Measurements from ENCODE around the gene DGKQ.

The DGKQ gene

DNA sequence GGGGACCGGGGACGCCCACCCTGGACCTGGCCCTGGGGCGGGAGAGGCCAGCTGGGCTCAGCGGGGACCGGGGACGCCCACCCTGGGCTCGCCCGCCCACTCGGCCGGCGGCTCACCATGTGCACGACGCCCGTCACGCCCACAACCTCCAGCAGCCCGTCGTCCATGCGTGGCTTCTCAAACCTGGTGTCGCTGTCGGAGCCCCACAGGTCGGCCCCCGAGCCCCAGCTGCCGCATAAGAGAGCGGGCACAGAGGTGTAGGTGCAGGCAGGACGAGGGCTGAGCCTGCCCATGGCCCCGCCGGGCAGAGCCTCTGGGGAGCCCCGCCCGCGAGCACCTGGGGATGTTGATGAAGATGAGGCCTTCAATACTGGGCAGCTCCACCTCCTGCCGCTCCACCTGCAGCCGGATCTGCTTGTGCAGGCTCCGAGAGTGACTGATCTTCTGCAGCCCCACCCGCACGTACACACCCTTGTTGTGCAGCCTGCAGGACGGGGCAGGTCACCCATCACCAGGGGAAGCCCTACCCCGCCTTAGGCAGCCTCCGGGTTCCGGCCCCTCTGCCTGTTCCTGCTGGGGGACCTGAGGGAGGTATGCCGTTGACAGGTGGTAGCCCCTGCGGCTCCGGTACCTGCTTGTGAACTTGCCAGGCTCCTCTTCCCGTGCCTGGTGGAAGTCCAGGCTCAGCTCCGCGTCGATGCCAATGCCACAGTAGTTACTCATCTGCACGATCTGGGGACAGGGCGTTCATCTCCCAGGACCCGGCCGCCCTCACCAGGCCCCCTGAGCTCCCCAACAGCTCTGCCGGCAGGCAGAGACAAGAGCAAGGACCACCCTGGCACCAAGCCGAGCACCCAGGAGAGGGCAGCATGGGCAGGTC lies 11.8 kb downstream of the DGKQ start:
- no peak for DNase-seq (ENCODE audit: low read depth)

DNA sequence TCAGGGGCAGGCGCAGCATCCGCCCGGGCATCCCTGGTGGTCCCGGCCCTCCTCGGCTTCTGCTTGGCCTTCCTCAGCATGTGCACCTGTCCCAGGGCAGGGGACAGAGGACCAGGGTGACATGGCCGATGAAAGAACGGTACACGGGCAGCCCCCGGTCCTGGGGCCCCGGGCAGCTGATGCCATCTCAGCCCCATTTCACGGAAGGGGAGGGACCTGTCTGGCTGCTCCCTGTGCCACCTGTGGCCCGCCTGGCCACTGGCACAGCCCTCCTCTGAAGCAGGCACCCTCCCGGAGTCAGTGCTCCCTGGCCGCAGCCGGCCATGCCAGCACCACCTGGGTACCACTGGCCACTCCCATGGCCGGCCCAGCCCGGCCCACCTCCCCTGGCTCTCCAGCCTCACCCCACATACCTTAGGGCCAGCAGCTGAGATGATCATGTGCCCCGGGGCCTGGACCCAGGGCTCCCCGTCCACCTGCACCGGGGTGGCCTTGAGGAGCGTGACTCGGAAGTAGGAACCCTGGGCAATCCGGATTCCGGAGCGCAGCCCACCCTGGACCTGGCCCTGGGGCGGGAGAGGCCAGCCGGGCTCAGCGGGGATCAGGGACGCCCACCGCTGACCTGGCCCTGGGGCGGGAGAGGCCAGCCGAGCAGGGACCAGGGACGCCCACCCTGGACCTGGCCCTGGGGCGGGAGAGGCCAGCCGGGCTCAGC lies 12.6 kb downstream of the DGKQ start:
- no peak for DNase-seq (ENCODE audit: low read depth)

DNA sequence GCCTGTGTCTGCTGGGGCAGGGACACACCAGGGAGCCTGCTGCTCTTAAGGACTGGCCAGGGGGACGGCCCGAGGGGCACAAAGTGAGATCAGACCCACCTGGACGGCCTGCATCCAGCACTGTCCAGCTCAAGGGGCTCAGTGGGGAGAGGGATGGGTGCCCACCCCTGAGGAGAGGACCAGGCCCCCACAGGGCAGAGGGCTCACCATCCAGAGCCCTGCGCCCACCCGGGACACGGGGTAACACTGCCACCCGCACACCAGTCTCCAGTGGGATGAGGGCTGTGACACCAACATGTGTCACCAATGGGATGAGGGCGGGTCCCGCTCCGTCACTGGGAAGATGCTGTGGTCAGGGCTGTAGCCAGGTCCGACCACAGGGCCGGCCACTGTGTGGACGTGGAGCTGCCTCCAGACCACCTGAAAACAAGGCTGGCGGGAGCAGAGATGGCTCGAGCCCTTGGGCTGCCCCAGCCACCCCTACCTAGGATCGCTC lies 13.2 kb downstream of the DGKQ start:
- DNase-seq (ENCODE audit: low read depth), result no peak

DNA sequence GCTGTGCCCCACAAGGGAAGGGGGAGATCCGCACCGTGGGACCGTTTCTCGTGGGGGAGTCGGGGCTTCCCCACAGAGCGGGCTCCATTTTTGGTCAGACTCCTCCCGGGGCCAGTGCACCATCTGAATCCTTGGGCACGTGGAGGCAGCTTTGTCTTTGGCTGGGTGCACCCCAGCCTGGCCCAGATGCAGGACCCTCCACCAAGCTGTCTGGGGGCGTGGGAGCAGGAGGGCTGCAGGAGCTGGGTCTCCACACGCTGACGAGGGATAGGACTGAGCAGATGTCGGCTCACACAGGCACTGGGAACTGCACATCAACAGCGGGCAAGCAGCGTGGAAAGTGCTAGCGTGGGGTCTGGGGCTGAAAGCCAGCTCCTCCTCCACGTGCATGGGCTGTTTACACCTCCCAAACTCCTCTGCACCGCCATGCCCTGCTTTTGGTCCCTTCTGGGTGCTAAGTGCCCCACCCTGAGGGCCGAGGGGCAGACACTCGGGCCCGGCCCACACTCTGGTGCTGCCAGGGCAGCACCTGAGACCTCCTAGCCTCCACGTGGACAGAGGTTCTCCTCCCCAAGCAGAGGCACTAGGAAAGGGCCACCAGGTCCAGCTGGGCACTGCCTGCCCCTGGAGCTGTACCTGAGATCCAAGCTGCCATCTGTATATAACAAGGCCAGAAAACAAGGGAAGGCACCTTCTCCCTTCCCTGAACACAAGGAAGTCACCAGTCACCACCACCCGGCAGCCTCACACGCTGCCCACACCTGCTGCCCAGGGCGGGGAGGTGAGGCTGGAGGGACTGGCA lies 13.8 kb downstream of the DGKQ start:
- no peak for DNase-seq (ENCODE audit: low read depth)

DNA sequence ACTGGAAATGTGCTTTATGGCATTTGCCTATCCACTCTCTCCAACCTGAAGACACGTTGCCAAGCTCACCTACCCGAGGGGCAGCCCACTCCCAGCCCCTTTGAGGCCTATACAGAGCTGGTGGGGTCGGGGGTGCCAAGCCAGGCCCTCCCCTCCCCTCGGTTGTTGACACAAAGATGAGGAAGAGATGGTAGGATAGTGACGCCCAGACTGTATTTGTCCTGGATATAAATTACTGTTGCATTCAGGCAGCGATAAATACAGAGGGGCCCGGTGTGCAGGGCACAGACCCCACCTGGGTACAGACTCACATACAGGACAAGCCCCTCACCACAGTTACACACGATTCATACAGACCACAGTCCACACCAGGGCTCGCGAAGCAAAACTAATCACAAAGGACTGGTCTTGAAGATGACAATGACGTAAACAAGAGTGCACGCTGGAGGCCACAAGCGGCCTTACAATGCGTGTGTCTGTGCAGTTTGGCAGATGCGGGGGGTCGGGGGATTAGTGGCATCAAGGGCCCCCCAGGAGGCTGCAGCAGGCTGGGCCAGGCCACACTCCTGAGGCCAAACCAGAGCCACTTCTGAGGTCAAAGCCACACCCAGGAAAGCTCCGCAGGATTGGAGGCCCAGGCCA lies 14.6 kb downstream of the DGKQ start:
- no peak for DNase-seq (ENCODE audit: low read depth)

DNA sequence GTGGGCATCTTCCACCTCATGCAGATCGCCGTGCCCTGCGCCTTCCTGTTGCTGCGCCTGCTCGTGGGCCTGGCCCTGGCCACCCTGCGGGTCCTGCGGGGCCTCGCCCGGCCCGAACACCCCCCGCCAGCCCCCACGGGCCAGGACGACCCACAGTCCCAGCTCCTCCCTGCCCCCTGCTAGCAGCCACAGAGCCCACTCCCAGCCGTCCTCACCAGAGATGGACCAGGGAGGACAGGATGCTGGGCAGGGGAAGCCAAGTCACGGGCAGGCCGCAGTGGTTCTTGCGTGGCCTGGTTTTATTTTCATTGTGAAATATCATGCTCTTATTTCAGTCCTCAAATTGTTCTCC lies 15.1 kb downstream of the DGKQ start:
- no peak for DNase-seq (ENCODE audit: low read depth)

DNA sequence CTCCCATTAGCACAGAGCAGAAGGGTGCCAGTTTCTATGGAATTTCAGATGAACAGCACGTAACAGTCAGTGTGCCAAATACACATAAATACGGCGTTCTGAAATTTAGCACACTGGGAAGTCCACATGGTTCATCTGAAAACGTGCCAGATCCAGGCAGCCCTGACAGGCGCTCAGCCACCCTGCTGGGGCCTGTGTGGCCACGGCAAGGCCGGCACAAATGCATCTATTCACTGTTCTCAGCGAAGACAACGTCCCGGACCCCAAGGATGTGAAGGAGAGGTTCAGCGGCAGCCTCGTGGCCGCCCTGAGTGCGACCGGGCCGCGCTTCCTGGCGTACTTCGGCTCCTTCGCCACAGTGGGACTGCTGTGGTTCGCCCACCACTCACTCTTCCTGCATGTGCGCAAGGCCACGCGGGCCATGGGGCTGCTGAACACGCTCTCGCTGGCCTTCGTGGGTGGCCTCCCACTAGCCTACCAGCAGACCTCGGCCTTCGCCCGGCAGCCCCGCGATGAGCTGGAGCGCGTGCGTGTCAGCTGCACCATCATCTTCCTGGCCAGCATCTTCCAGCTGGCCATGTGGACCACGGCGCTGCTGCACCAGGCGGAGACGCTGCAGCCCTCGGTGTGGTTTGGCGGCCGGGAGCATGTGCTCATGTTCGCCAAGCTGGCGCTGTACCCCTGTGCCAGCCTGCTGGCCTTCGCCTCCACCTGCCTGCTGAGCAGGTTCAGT lies 15.6 kb downstream of the DGKQ start:
- no peak for DNase-seq (ENCODE audit: low read depth)

DNA sequence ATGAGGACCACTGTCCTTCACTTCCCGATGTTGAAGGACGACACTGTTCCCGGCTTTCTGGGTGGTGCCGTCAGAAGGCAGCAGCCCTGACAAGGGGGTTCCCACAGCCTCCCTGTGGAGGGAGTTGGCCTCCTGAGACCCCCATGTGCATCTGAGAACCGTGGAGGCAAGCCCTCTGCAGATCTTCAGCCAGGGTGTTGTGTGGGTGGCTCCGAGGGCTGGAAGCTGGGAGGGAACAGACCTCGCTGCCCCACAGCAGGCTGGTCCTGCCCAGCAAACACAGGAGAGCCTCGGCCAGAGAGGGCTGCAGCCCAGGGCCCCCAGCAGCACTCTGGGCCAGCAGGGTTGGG lies 16.2 kb downstream of the DGKQ start:
- no peak for DNase-seq (ENCODE audit: low read depth)

DNA sequence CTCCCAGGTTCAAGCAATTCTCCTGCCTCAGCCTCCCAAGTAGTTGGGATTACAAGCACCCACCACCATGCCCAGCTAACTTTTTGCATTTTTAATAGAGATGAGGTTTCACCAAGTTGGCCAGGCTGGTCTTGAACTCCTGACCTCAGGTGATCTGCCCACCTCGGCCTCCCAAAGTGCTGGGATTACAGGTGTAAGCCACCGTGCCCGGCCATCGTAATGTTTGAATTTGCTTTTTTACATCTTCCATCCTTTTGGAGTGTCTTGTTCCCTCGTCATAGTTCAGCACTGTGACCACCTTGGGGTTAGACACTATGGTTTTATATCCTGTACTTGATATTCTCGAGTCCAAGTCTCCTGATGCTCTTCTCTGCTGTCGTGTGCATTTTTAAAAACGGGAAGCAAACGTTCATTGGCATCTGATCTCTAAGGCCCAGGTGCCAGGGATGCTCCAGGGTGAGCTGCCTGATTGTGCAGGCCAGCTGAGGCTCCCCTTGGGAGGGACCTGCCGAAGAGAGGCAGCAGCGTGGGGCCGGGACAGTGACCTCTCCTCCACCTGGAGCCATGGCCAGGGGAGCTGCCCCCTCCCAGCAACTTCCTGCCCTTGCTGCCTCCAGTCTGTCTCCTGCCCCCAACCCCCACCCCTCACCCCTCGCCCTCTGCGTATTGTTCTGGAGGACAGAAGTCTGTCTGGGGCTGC lies 16.7 kb downstream of the DGKQ start:
- no peak for DNase-seq (ENCODE audit: low read depth)

DNA sequence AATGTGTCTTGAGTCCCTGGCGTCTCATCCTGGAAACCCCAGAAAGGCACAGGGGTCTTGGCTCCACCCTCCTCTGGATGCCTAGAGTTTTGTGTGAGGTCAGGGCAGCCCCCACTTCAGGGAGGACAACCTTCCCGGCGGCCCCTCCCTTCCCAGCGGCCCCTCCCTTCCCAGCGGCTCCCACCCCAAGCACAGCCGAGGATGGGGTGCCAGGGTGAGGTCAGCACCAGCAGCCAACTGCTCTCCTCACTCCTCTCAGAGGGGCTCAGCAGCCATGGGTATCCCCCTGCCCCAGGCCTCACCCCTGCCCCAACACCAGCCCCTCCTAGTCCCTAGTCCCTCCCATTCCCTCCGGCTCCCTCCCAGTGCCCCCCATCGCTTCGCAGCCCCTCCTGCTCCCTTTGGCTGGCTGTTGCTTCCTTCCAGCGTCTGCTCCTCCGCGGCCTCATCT lies 17.4 kb downstream of the DGKQ start:
- DNase-seq (ENCODE audit: low read depth), result no peak

DNA sequence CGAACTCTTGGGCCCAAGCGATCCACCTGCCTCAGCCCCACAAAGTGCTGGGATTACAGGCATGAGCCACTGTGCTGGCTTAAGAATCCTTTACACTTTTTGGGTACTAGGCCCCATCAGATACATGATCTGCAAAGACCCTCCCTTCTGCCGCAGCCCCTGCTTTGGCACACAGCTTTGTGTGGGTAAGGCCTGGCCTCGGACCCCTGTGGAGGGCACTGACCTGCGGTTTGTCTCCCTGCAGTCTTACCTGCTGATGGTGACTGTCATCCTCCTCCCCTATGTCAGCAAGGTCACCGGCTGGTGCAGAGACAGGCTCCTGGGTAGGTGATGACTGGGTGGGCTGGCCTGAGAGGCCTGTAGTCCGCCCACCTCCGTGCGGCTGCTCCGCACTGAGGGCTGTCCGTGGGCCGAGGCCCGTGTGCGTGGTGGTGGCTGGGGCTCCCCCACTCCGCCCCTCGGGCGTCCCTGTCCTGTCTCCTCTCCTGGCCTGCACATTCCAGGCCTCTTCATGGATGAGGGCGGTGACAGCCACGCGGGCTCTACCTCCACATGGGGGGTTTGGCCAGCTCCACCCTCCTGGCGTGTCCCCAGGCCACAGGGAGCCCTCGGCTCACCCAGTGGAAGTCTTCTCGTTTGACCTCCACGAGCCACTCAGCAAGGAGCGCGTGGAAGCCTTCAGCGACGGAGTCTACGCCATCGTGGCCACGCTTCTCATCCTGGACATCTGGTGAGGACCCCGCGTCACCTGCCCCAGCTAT lies 18.0 kb downstream of the DGKQ start:
- DNase-seq (ENCODE audit: low read depth), result no peak

DNA sequence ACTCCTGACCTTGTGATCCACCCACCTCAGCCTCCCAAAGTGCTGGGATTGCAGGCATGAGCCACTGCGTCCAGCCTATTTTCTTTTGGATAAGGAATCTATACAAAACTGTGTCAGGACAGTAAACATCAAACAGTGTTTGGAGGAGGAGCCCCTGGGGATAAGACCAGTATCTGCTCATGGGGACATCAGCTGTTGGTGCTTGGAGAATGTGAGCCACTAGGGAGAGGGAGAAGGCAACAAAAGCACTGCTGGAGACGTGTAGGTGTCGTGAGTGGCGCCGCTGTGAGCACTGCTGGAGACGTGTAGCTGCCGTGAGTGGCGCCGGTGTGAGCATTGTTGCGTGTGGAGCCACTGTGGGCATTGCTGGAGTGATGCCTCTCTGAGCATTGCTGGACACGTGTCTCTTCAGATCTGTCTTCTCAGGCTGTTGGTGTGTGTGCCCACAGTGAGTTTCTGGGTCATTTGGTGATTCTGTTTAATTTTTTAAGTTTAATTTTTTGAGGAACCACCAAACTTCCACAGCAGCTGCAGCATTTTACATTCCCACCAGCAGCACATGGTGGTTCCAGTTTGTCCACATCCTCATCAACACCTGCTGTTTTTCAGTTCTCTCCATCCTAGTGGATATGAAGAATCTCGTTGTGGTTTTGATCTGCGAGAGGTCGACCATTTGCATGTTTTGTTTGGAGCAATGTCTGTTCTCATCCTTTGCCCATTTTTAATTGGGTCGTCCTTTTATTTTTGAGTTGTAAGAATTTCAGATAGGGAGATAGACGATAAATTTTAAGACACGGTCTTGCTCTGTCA lies 19.0 kb downstream of the DGKQ start:
- no peak for DNase-seq (ENCODE audit: low read depth)

DNA sequence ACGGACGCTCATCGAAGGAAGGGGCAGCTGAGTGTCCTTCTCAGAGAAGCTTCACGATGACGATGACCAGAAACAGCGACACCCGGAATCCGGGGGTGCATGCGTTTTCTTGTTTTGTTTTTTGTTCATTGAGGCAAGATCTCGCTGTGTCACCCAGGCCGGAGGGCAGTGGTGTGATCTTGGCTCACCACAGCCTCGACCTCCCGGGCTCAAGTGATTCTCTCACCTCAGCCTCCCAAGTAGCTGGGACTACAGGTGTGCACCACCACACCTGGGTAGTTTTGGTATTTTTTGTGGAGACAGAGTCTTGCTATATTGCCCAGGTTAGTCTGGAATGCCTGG lies 19.8 kb downstream of the DGKQ start:
- no peak for DNase-seq (ENCODE audit: low read depth)

DNA sequence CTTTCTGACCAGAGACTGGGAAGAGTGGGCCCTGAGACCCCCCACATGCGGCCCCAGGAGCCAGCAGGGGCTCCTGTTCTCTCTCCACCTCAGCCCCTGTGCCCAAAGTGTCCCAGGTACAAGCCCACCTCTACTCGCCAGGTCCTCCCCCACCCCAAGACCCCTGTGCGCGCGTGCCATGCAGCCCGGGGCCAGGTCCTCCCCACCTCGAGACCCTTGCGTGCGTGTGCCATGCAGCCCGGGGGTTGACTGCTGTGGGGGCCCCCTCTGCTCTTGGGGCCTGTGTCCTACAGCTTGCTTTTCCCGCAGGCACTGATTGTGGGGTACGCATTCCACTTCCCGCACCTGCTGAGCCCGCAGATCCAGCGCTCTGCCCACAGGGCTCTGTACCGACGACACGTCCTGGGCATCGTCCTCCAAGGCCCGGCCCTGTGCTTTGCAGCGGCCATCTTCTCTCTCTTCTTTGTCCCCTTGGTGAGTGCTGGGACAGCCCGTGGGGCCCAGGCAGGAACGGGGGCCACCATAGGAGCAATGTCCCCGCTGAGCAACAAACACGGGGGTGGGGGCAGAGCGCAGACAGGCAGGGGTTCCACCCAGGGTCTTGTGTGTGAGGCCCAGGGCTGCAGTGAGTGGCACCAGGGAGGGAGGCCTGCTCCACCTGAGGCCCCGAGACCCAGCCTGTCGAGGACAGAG lies 20.3 kb downstream of the DGKQ start:
- DNase-seq (ENCODE audit: low read depth), result no peak

DNA sequence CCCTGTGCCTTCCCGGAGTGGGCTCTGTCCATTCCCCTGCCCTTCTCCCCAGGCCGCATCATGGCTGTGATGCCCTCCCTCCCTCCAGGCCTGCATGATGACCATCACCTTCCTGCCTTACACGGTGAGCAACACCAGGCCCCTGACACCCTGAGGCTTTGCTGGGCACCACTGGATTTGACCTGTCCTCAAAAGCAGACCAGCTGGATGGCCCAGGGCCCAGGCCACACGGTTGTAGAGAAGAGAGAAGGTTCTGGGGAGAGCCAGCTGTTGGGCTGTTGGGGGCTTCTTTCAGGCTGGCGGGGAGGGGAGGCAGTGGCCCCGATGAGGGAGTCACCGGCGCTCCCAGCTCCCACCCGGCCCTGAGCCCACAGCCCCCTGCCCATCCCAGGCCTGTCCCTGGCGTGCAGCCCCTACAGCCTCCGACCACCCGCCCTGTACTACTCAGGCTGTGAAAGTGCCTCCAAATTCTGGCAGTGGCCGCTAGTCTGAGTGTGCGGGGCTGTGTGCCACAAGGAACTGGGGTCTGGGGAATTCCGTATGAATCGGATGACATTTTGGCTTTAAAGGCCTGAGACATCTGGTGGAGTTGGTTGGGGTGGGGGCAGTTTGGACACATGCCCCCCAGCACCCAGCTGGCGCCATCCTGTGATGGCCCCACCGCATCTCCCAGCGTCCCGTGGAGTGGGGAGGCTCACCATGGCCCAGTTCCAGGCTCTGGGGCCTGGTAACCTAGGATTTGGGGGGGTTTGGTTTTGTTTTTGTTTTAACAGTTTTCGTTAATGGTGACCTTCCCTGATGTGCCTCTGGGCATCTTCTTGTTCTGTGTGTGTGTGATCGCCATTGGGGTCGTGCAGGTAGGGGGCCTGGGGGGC lies 21.5 kb downstream of the DGKQ start:
- DNase-seq (ENCODE audit: low read depth), result no peak

DNA sequence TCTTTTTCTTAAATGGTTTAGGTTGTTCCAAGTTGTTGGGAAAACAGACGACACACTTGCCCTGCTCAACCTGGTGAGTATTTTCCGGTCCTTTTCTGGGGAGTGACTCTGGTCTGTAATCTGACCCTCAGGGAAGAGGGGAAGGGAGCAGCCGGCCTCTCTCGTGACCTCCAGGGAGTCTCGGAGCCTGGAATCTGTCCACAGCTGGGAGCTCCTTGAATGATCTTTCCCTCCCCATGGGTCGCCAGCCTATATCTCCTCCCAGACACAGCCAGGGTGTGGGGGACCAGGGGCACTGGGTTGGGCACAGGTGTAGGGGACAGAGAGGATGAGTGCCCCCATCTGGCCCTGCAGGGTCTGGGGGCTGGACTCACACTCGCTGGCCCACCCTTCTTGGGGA lies 22.2 kb downstream of the DGKQ start:
- no peak for DNase-seq (ENCODE audit: low read depth)

DNA sequence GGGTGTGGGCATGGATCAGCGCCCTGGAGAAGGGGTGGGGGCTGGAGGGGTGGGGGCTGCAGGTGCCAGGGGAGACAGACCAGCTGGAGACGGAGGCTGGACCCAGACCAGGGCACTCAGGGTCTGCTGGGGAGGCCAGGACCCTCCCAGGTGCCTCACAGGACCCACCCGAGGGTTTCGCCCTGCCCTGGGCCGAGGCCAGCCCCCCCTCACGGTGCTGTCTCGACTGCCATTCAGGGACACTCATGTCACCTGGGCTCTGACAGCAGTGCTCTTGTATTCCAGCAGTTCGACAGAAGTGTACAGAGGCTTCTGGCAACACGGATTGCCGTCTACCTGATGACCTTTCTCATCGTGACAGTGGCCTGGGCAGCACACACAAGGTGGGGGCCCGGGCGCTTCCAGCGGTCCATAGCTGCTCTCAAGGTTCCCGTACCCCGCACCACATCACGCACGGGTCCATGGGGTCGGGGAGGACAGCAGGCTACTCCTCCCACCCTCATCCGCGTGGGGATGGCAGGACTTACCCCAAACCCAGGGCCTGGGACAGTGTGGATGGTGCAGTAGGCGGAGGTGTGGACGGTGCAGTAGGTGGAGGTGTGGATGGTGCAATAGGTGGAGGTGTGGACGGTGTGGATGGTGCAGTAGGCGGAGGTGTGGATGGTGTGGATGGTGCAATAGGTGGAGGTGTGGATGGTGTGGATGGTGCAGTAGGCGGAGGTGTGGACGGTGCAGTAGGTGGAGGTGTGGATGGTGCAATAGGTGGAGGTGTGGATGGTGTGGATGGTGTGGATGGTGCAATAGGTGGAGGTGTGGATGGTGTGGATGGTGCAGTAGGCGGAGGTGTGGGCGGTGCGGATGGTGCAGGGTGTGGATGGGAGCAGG lies 23.0 kb downstream of the DGKQ start:
- no peak for DNase-seq (ENCODE audit: low read depth)

All from non-pigmented ciliary epithelial cell (primary cell).